GM19043 (cell line): ENCODE results near the gene DPP4.
A peak's percentile ranks its signal among the peaks of the same experiment; 100 is the strongest.
"Not testable (repeated sequence)": the region's sequence is repeated elsewhere in the genome, so short reads cannot be mapped to it uniquely, and the experiment has no call there.

Source experiments
- ATAC-seq: cut with Tn5 transposase; IDR thresholded peaks from one replicate; pipeline ENCODE4 v1.9.1; 2021; ENCODE audit warnings: low read depth; ENCODE audit not compliant: unreplicated experiment

The DPP4 gene

GRCh38 chr2:162060532-162060931 is 13.5 kb downstream of the DPP4 start:
- ATAC-seq: no peak

GRCh38 chr2:162058973-162059668 is 14.9 kb downstream of the DPP4 start:
- ATAC-seq: peak; percentile 66

DNA sequence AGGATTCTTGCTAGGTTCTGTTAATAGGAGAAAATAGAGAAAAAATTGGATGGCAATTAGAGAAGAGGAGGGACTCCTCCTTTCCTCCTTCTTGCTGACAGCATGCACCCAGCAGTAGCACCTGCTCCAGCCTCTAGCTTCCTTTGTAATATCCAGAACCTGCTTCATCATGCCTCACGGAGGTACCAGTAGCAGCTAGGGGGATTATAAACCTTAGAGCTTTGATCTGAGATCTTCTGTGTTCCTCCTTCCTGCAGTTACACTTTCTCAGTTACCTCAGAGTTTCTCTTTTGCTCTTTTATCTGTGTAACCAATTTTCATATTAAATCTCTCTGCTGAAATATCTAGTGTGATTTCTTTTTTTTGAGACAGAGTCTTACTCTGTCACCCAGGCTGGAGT is 16.6 kb downstream of the DPP4 start:
- ATAC-seq: no peak

DNA sequence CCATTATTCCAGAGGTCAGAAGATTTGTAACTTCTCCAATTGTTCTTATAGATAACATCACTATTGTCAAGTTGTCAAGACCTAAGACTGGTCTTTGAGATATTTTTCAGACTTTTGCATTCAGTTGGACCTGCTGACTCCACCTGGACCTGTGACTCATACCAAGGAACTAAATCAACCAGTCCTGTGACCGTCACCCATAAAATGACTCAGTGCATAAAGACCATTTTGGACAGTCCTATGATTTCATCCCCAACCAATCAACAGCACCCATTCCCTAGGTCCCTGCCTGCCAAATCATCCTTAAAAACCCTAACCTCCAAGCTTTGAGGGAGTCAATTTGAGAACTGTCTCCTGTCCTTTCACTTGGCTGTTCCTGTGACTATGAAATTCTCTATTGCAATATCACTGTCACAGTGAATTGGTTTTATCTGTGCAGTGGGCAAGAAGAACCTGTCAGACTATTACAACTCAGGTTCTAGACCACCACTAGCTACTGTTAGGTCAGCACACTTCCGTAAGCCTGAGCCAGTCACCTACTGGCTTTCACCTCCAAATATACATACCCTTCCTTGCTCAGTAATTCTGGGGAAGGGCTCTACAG is 17.1 kb downstream of the DPP4 start:
- no peak for ATAC-seq

GRCh38 chr2:162053808-162054155 is 20.2 kb downstream of the DPP4 start:
- ATAC-seq: no peak

DNA sequence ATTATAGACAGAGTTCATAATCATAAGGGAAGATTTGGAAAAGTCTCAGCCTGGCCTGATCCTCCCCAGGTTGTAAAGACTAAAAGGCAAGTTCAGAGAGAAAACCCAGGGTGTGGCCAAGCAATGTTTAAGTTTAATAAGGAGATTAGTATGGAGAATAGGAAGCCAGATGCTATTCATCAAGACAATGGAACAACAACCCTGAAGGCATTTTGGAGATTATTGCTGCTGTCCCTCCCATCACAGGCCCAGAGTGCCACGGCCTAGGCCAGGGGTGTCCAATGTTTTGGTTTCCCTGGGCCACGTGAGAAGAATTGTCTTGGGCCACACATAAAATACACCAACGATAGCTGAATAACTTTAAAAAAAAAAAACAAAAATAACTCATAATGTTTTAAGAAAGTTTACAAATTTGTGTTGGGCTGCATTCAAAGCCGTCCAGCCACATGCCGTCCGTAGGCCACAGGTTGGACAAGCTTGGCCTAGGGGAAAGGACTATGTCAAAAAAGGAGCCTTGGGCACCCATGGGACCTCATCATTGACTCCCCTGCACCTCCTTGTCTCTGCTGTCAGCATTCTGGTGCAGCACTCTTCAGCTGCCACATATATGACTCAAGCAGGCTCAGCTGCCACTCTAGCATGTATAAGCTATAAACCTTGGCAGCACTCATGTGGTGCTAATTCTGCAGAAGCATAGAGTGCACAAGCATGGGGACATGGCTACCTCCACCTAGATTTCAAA is 20.8 kb downstream of the DPP4 start:
- no peak for ATAC-seq

DNA sequence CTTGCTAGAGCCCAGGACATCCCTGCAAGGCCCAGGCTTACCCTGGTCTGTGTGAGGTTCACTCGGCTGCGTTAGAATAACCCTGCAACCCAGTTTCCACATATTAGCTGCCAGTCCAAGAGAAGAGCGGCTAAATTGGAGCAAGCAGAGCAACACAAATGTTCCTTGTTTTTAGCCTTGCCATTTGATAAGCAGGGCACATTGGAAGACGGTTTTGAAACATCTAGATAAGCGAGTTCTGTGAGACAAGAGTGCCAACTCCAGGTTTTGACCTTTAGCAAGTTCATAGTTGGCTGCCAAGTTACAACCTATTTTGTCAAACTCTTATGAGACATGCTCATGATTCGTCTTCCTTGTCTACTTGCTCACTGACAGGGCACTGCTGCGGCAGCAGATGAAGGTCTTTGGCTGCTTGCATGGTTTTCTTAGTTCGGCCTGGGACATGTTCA is 23.5 kb downstream of the DPP4 start:
- no peak for ATAC-seq

DNA sequence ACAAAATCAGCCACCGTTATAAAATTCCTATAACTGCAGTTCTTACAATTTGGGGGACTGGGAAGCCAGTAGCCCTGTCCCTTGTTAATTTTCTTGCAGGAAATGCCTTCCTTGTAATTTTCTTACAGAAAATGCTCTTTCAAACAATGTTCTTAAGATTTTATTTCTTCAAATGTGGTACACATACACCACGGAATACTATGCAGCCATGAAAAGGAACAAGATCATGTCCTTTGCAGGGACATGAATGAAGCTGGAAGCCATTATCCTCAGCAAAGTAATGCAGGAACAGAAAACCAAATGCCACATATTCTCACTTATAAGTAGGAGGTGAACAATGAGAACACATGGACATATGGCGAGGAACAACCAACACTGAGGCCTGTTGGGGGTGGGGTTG is 24.9 kb downstream of the DPP4 start:
- not testable (repeated sequence) for ATAC-seq

GRCh38 chr2:162044586-162044985 is 29.4 kb downstream of the DPP4 start:
- ATAC-seq: no peak

GRCh38 chr2:162043132-162043531 is 30.9 kb downstream of the DPP4 start:
- ATAC-seq: no peak

DNA sequence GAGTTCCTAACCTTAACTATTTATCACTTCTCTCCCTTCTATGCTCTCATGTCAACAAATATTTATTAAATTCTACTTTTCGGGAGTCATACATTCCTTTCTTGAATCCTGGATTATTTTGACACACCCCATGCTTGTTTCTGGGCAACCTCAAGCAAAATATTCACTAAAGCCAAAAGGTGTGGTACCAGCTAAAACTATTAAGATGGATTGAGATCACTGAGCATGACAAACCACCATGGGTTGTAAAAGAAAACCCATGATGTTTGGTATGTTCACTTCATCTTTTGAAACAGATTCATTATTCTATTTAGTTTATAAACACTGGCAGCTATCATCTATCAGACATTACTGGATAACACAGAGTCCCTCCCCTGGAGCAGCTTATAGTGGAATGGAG is 32.5 kb downstream of the DPP4 start:
- no peak for ATAC-seq

DNA sequence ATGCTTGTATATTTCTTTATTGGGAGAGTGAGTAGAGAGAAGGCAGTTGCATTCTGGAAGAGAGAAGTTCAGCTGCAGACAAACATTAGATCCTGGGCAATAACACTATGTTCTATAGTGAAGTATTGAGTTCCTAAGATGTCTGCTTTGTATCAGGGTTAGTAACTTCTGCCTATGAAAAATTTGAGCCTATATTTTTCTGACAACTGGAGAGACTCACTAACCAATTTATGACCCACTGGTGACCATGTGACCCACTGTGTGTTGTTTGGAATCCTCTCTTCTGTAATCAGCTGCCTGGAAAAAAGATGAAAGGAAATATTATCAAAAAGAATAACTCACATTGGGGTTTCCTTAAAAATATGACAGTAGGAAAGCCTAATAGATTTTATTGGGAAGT is 35.3 kb downstream of the DPP4 start:
- ATAC-seq: no peak

- no peak for ATAC-seq
Measured at GRCh38 chr2:162037886-162038285, 36.1 kb downstream of the DPP4 start.

DNA sequence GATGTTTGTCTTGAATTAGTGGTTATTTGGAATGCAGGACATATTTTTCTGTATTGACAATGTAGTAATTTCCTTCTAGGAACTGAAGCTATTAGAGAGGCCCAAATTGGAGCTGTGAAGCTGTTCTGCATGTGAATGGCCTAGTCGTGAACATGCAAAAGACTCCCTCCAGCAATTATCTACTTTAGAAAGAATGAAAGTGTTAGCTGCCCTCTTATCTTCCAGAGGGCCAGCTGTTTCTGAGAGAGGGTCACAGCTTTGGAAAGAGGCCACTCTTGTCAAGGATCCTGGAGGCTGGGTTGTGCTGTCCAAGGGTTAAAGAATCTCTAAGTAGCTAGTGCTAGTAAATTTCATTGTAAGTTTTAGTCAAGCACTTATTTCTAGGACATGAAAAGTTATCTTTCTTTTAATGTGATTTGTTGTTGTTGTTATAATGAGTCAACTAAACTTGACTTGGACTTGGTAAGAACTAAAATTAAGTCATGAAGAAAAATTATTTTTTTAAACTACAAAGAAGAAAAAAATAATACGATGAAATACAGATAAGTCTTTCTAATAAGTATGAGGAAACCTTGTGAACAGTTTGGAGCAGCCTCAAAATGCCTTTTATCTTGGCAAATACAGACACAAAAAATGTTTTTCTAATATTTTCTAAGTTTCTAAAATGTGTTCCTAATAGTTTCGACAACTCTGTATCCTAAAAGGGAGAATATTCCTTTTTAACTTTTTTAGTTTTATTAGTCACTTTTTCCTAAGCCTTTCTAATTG is 36.8 kb downstream of the DPP4 start:
- no peak for ATAC-seq

DNA sequence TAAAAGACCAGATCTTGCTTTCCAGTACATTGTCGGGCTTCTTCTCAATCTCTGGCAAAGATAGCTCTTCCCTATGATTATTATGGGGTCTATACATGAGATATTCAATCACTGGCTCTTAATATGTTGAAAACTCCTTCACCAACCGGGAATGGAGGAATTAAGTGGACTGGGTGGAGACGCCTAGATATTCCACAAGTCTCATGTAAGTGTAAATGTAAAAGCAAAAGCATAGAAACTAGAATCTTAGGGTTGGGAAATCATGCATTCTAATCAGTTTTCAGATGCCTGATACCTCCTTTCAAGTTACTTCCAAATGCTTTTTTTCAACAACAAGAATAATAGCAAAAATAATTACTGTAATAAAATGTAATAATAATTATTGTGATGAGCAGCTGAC is 38.0 kb downstream of the DPP4 start:
- ATAC-seq: no peak

DNA sequence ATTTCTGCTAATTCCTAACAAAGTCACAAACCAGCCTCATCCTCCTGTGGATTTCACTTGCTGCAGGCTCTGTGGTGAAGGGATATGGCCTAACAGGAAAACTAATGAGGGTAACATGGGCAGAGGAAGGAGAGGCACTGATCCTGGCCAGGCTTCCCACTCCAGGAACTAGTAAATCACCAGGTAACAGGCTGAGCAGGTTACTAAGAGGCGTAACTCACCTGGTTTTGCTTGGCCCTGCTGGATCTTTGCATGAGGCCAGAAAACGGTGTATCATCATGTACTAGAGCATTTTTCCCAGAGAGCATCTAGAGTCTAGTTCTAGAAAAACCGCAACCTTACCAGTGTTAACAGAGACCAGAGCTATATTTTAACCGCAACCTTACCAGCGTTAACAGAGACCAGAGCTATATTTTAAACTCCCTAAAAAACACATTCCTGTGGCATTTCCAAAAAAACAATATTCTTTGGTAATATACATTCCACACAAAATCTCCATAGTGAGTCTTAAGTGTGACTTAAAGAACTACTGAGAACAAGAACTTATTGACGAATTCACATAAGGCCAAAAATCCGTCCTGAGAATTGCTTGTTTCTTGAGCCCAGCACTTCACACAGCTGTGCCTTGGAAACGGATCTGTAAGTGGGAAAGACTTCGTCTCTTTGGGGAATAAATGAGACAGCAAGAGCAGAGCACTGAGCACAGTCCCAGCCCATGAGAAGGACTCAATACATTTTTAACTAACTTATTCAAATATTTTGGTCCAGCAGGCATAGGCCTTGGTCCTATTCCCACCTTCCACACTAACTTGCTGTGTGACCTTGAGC is 43.4 kb downstream of the DPP4 start:
- no peak for ATAC-seq

DNA sequence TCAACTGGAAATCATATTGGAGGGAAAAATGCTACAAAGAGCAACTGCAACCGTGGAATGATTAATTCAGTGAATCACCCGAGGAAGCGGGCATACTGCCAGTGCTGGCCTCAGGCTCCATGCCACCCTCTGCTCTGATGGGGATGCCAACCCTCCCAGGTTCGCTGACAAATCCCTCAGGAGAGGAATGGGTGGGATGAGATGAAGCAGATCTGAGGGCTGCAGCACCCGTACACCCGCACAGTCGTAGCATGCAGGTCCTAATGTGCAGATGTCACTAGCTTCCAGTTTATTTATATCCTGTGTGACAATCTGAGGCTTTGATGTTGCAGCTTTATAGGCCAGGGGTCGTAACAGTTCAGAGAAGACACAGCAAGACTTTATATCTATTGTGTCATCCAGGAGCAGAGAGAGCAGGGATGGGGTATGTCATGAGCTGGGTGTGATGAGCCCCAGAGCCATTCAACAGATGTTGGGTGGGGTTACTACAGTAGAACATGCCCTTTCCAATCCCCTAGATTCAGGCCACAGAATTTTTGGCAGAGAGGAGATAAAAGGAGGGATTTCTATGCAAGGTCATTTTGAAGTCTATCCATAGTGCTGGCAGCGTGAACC is 44.6 kb downstream of the DPP4 start:
- ATAC-seq: no peak

GRCh38 chr2:162028511-162028910 is 45.5 kb downstream of the DPP4 start:
- ATAC-seq: no peak

- ATAC-seq: no peak
Measured at GRCh38 chr2:162025121-162025911, 48.7 kb downstream of the DPP4 start.
